Frontal cortex (tissue), 4 donors: ENCODE measurements around the gene NR1D2. TPM values are rescaled to one million over a fixed set of nuclear protein-coding genes. Genes with fewer than 3 reads are reported as not detected.
"Not testable (repeated sequence)": the region's sequence is repeated elsewhere in the genome, so short reads cannot be mapped to it uniquely, and the experiment has no call there.

Experiments
- DNase-seq, 2 donors: peaks; one replicate each; pipeline ENCODE4 v3.0.0; 2012; ENCODE audit warnings: low spot score in 2 of 2
- FAIRE-seq: peaks from 2 replicates; lab custom pipeline; 2012; peaks lifted over from hg19 to GRCh38; lab: Jason Lieb, UNC
- total RNA-seq: library from RNA; depleted of rRNA; stranded (reverse); fragments of >200 nt; gene quantifications from one replicate; pipeline ENCODE4 v1.2.3, GENCODE V29; 2014
- donor health status: control.
- donor health status: control.
- donor health status: control.

Gene NR1D2
- total RNA-seq, 1 donor from 2014 or later: 39.5 TPM

DNA sequence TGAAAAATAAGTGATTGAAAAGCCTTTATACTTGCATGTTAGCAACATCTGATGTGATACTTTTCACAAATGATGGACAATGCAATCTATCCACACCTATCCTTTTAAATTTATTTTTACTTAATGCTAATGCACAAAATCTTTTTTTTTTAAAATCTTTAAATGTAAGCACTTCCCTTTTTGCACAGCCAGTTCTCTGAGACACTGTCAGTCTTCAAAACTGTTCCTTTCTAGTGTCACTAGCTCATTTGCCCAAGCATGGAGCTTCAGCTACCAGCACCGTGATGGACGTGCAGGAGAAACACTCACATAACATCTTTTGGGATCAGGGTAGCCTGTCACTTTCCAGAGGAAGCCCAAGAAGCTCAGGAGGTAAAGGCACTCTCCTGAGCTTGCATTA, 50.1 kb downstream of the NR1D2 start:
- DNase-seq (no peak), FAIRE-seq (no peak)

GRCh38 chr3:23996095-23996524, 51.0 kb downstream of the NR1D2 start:
- DNase-seq: no peak
- FAIRE-seq: no peak

DNA sequence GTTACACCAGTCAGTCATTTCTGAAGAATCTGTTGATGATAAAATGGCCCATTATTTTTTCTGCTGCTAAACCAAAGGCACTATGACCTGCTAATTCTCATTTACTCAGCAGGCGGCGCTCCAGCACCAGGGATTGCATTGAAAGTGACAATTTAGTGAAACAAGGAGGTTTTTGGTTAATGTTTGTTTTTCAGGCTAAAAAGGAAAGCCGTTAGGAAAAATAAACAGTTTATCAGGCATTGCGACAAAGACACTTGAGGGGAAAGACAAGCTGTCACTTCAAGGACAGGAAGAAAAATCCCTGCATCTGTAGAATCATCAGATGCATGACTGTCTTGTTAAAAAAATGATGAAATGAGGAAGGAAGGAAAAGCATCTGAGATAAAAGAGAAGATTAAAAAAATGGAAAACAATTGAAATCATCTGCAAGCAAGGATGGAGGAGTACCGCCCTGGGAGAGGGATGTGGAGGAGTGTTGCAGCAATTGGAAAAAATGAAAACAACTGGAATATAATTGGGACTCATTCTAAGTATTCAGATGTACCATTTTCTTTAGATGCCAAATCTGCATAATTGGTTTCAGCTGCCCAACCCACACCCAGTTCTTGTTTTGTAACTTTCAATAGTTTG, 54.0 kb downstream of the NR1D2 start:
- DNase-seq (peak; percentile 15 to 28), FAIRE-seq (peak; percentile 21)

- no peak for DNase-seq
- no peak for FAIRE-seq
Observed at GRCh38 chr3:24002129-24002528, 57.0 kb downstream of the NR1D2 start.

DNA sequence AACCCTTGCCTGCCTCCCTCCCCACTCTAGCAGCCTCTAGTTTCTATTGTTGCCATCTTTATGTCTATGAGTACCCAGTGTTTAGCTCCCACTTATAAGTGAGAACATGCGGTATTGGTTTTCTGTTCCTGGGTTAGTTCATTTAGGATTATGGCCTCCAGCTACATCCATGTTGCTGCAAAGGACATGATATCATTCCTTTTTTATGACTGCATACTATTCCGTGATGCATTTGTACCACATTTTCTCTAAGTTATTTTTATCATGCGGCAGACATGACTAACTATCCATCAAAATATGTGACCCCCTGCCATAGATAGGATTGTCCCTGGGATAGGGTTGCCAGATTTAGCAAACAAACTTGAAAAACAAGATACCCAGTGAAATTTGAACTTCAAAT, 58.4 kb downstream of the NR1D2 start:
- FAIRE-seq (no peak), DNase-seq (no peak)

GRCh38 chr3:24004171-24004938, 59.3 kb downstream of the NR1D2 start:
- no peak for DNase-seq
- FAIRE-seq: no peak

DNA sequence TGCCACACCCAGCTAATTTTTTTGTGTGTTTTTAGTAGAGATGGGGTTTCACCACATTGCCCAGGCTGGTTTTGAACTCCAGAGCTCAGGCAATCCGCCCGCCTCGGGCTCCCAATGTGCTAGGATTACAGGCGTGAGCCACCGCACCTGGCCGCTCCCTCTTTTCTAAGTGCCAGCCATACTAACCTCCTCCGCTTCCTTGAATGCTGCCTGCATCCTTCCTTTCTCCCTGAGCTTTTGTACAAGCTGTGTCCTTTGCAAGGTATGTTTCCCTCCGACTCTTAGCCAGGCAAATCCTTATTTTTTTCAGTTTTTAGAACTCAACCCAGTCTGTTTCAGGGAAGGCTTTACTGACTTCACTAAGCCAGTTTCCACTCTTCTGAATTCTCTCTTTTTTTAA, 60.6 kb downstream of the NR1D2 start:
- DNase-seq (no peak), FAIRE-seq (no peak)

DNA sequence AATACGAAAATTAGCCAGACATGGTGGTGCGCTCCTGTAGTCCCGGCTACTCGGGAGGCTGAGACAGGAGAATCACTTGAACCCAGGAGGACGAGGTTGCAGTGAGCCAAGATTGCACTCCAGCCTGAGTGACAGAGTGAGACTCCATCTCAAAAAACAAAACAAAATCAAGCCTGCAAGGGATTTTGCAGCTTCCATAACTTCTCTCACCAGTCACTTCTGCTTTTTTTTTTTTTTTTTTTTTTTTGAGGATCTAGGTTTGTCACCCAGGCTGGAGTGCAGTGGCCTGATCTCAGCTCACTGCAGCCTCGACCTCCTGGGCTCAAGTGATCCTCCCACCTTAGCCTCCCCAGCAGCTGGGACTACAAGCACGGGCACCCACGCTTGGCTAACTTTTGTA, 65.7 kb downstream of the NR1D2 start:
- FAIRE-seq, DNase-seq: not testable (repeated sequence)

DNA sequence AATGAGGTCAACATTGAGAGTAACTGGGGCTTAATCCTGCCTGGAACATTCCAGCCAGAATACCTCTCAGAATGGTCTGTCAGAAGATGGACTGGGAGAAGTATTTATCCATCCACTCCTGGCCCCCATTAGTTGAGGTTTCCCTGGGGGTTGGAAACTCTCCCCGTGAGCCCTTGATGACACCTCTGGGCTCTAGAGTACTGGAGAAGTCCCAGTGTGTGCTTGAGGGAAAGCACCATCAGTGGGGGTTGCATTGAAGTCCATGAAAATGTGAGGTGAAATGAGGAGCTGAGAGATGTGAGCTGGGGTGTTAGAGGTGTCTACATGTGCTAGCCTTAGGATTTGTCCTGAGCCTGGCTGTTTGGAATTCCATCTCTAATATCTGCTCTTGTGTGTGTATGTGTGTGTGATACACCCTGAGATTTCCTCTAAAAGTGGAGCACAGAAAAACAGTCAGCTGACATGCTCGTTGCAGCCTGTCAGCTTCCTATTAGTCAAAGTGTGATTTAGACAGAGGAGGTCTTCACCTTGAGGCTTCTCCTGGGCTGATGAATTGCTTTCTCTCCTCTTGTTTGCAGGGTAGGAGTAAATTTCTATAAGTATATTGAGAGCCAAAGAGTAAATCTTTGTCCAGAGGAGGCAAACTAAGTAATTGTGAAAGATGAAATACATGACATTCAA, 67.6 kb downstream of the NR1D2 start:
- FAIRE-seq (no peak), DNase-seq (no peak)

DNA sequence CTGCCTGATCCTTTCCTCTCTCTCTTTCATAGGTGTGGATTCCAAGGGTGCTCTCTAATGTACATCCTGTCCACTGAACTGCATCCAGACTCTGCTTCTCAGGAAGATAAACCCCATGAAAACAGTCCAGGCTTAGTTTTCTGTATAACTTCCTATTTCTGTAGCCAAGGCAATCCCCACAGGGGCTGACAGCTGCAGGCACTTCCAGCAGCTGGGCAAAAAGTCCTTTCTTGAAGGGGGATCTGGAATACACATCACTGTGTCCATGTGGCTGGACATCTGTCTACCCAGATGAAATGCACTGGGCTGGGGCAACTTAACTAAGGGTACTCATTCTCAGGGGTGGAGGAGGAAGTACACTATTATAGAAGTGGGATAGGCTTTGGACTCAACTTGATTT, 72.2 kb downstream of the NR1D2 start:
- FAIRE-seq: no peak

GRCh38 chr3:24018784-24019570, 73.9 kb downstream of the NR1D2 start:
- DNase-seq (no peak), FAIRE-seq (no peak)

More for the DNA sequence above, 72.2 kb downstream of the NR1D2 start:
- no peak for DNase-seq

GRCh38 chr3:24019585-24019984, 74.5 kb downstream of the NR1D2 start:
- DNase-seq (no peak), FAIRE-seq (no peak)

- DNase-seq: no peak
- FAIRE-seq: no peak
Observed at GRCh38 chr3:24020036-24020691, 75.1 kb downstream of the NR1D2 start.

GRCh38 chr3:24023197-24023596, 78.1 kb downstream of the NR1D2 start:
- no peak for FAIRE-seq
- no peak for DNase-seq

- DNase-seq (no peak), FAIRE-seq (no peak)
Observed at GRCh38 chr3:24025805-24026204, 80.7 kb downstream of the NR1D2 start.

GRCh38 chr3:24026665-24027064, 81.6 kb downstream of the NR1D2 start:
- not testable (repeated sequence) for FAIRE-seq, DNase-seq

GRCh38 chr3:24027946-24028345, 82.9 kb downstream of the NR1D2 start:
- FAIRE-seq: no peak
- DNase-seq: no peak
